OCI-LY7 (cell line): ENCODE data around the gene BMI1. TPM values are rescaled to one million over a fixed set of nuclear protein-coding genes. Genes with fewer than 3 reads are reported as not detected.

Source experiments
- BruUV-seq: library from RNA; stranded (reverse); fragments of 400-500 nt; replicated peaks from 2 replicates; lab custom pipeline; 2021; lab: Mats Ljungman, UMichigan
- CTCF ChIA-PET: fragments of 300-600 bp; sonication (Branson Sonifier 250); formaldehyde crosslinking; loops from one replicate; lab custom pipeline; 2022; ENCODE audit warnings: antibody characterized with exemption; ENCODE audit not compliant: unreplicated experiment; lab: Charles Lee
- POLR2A ChIA-PET: fragments of 300-600 bp; sonication (Branson Sonifier 250); formaldehyde crosslinking; loops from one replicate; lab custom pipeline; 2022; ENCODE audit warnings: antibody characterized with exemption; lab: Charles Lee
- DNase-seq: peaks from one replicate; pipeline ENCODE4 v3.0.0-alpha.2; 2015; ENCODE audit warnings: low spot score
- H2AFZ ChIP-seq: fragments of 200-600 bp; sonication (generic), shearing (Covaris generic); 2 replicates; pipeline ENCODE4 v1.6.1; 2014; ENCODE audit warnings: mild to moderate bottlenecking, antibody characterized with exemption, low read length, moderate library complexity
- H3K27ac ChIP-seq: fragments of 200-600 bp; sonication (generic); 2 replicates; pipeline ENCODE4 v1.5.1; 2014; ENCODE audit warnings: mixed run types, low read depth, mild to moderate bottlenecking, moderate library complexity, low read length, inconsistent platforms; ENCODE audit not compliant: poor library complexity, severe bottlenecking
- H3K36me3 ChIP-seq: fragments of 200-600 bp; sonication (generic); 2 replicates; pipeline ENCODE4 v1.6.1; 2014; ENCODE audit warnings: mild to moderate bottlenecking, antibody characterized with exemption, low read length, moderate library complexity, mixed read lengths; ENCODE audit not compliant: insufficient read depth
- H3K4me1 ChIP-seq: fragments of 200-600 bp; sonication (generic); 2 replicates; pipeline ENCODE4 v1.5.1; 2014; ENCODE audit warnings: mild to moderate bottlenecking, low read length; ENCODE audit not compliant: insufficient read depth, poor library complexity, severe bottlenecking
- H3K4me2 ChIP-seq: fragments of 200-600 bp; sonication (generic); 2 replicates; pipeline ENCODE4 v1.6.1; 2014; ENCODE audit warnings: mild to moderate bottlenecking, low read length
- H3K4me3 ChIP-seq: fragments of 200-600 bp; sonication (generic); 2 replicates; pipeline ENCODE4 v1.5.1; 2014; ENCODE audit warnings: mild to moderate bottlenecking, low read depth, low read length; ENCODE audit not compliant: poor library complexity, severe bottlenecking
- H3K79me2 ChIP-seq: fragments of 200-600 bp; sonication (generic); 2 replicates; pipeline ENCODE4 v1.6.1; 2016; ENCODE audit warnings: low read depth, mild to moderate bottlenecking, low read length, moderate library complexity, mixed read lengths; ENCODE audit not compliant: insufficient read depth
- H3K9me2 ChIP-seq: fragments of 200-600 bp; sonication (generic); 2 replicates; pipeline ENCODE4 v1.6.1; 2016; ENCODE audit warnings: mild to moderate bottlenecking, low read length, mixed read lengths; ENCODE audit not compliant: insufficient read depth
- H3K9me3 ChIP-seq: fragments of 200-600 bp; sonication (generic); 2 replicates; pipeline ENCODE4 v1.6.1; 2014; ENCODE audit warnings: mild to moderate bottlenecking, mixed run types, low read length, mixed read lengths
- H4K20me1 ChIP-seq: fragments of 200-600 bp; sonication (generic); 2 replicates; pipeline ENCODE4 v1.6.1; 2014; ENCODE audit warnings: mild to moderate bottlenecking, antibody characterized with exemption, low read length, moderate library complexity, mixed read lengths; ENCODE audit not compliant: insufficient read depth
- EZH2phosphoT487 ChIP-seq: fragments of 200-600 bp; sonication (generic); IDR thresholded peaks from 2 replicates; pipeline ENCODE4 v1.6.1; 2018; ENCODE audit warnings: low read depth, borderline replicate concordance, mild to moderate bottlenecking, mixed run types, antibody characterized with exemption, low read length, moderate library complexity, mixed read lengths
- intact Hi-C: fragments of 100-400 bp; cut with micrococcal nuclease; formaldehyde crosslinking; loops from one replicate; pipeline ENCODE4 v1.10.0; 2022; ENCODE audit not compliant: unreplicated experiment
- total RNA-seq, 2 experiments: library from RNA; depleted of rRNA in 1 of 2; stranded (reverse); fragments of >200 nt in 1 of 2; shearing (Covaris generic) in 1 of 2; gene quantifications; 2 replicates each; pipeline ENCODE4 v1.2.3, GENCODE V29; 2014 to 2022
- TF ChIP-seq, protein P1 (sequence below): fragments of 200-600 bp; sonication (generic); conservative IDR thresholded peaks from 2 replicates; pipeline ENCODE4 v1.5.1; 2014; ENCODE audit warnings: mild to moderate bottlenecking, antibody characterized with exemption, low read length, moderate library complexity, mixed read lengths

Gene BMI1
- total RNA-seq, 2 experiments from 2014 or later: 7.4 to 17.8 TPM

DNA sequence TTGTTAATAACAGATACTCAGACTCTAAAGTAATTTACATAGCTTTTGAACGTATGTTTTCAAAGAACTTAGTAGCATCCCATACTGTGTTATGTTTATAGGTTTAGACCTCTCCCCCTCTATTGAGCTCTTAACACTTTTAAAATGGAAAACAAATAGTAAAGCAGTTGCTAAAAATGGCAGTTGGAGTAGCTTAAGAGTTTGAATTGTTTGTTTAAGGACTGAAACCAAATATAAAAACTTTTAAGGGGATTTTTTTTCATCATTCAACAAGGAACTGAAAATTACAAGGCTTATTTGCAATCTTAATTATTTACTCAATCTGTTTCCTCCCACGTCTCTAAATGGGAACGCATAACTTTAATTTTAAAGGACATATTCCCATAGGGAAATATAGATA lies 22.8 kb downstream of the BMI1 start:
- Histone ChIP-seq H3K27ac (no peak overlapping the region), H3K9me3 (no peaks in the 10 kb centered on the region), H2AFZ (no peak overlapping the region), H3K4me2 (no peak overlapping the region), H3K36me3 (no peaks in the 10 kb centered on the region), H3K9me2 (no peaks in the 10 kb centered on the region), H4K20me1 (no peaks in the 10 kb centered on the region), H3K4me1 (peaks cover 10% of the 10 kb centered on the region), H3K79me2 (no peaks in the 10 kb centered on the region), H3K4me3 (no peak overlapping the region)
- ChIA-PET POLR2A (interaction anchor here (0.9 to 2.2 kb wide), 6 partner anchors 18 to 34 kb away, joined by 3 to 10 read pairs (median 4); partner anchors contain the start of gene COMMD3), CTCF (no interaction called here)
- DNase-seq: no peak
- intact Hi-C loops: no loop called here
- TF ChIP-seq, protein P1, sequence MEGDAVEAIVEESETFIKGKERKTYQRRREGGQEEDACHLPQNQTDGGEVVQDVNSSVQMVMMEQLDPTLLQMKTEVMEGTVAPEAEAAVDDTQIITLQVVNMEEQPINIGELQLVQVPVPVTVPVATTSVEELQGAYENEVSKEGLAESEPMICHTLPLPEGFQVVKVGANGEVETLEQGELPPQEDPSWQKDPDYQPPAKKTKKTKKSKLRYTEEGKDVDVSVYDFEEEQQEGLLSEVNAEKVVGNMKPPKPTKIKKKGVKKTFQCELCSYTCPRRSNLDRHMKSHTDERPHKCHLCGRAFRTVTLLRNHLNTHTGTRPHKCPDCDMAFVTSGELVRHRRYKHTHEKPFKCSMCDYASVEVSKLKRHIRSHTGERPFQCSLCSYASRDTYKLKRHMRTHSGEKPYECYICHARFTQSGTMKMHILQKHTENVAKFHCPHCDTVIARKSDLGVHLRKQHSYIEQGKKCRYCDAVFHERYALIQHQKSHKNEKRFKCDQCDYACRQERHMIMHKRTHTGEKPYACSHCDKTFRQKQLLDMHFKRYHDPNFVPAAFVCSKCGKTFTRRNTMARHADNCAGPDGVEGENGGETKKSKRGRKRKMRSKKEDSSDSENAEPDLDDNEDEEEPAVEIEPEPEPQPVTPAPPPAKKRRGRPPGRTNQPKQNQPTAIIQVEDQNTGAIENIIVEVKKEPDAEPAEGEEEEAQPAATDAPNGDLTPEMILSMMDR: no peak
- no peak for TF ChIP-seq EZH2phosphoT487
- no TSS peak for BruUV-seq

DNA sequence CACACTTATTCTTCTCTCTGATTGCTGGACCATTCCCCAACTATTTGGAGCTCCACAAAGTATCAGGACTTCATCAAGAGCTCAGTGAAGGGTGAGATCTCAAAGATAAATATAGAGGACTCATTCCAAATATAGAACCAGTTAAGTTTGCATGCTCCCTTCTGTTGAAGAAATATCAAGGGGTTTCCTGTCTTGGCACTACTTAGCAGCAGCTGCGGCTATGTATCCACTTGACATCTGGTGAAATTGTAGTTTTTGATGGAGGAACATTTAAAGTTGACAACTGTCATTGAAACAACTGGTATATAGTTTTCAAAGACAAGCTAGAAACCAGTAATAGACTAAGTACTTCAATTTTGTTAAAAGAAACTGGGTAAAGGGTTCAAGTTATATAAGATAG lies 23.4 kb downstream of the BMI1 start:
- no peaks in the 10 kb centered on the region for H3K9me3 ChIP-seq
- no peak for DNase-seq
- no peaks in the 10 kb centered on the region for H4K20me1 ChIP-seq
- BruUV-seq: no TSS peak
- ChIA-PET POLR2A (interaction anchor here (0.9 to 2.2 kb wide), 5 partner anchors 18 to 29 kb away, joined by 3 to 10 read pairs (median 4); partner anchors contain the start of gene COMMD3), CTCF (no interaction called here)
- H3K27ac ChIP-seq: no peak overlapping the region
- no peak for TF ChIP-seq EZH2phosphoT487
- TF ChIP-seq, protein P1: no peak
- no peaks in the 10 kb centered on the region for H3K79me2 ChIP-seq
- peaks cover 10% of the 10 kb centered on the region for H3K4me1 ChIP-seq
- no peaks in the 10 kb centered on the region for H3K9me2 ChIP-seq
- intact Hi-C loops: no loop called here
- H3K4me2 ChIP-seq: no peak overlapping the region
- no peak overlapping the region for H3K4me3 ChIP-seq
- H2AFZ ChIP-seq: no peak overlapping the region
- no peaks in the 10 kb centered on the region for H3K36me3 ChIP-seq

DNA sequence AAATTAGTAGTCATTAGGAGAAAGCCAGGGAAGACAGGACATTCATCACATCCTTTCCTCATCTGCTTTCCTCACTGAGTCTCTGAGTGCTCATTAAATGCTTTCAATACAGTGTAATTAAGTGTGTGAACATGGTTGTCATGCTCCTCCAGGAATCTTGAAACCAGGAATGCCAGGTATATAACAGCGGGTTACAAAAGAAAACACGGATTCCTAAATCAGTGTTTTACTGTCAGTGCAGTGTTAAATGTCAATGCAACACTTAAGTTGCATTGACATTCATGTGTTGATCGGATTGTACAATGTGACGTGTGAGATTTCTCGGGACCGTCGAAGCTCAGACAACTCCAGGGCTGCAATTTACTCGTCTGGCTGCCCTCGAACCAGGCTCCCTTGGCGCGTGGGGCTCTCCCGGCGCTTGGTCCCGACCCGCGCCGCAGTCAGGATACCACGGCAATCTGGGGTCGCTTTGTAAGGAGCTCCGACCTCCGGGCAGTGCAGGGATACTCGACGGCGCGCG lies 23.9 kb downstream of the BMI1 start:
- Histone ChIP-seq H3K36me3 (no peaks in the 10 kb centered on the region), H3K4me2 (no peak overlapping the region), H2AFZ (no peak overlapping the region), H3K79me2 (no peaks in the 10 kb centered on the region), H3K9me2 (no peaks in the 10 kb centered on the region), H4K20me1 (no peaks in the 10 kb centered on the region), H3K4me1 (peaks cover 7% of the 10 kb centered on the region), H3K27ac (no peak overlapping the region), H3K9me3 (no peaks in the 10 kb centered on the region), H3K4me3 (no peak overlapping the region)
- no peak for DNase-seq
- BruUV-seq: no TSS peak
- no peak for TF ChIP-seq EZH2phosphoT487
- TF ChIP-seq, protein P1: no peak
- ChIA-PET POLR2A (interaction anchor here (1.1 to 2.2 kb wide), 3 partner anchors 17 to 29 kb away, joined by 4 to 10 read pairs (median 7); partner anchors contain the start of gene COMMD3), CTCF (no interaction called here)
- intact Hi-C loops: no loop called here
